Forelimb muscle (tissue), 1 donor: ENCODE results near the gene ALOXE3. TPM values are rescaled to one million over a fixed set of nuclear protein-coding genes. Genes with fewer than 3 reads are reported as not detected.
"Not testable (repeated sequence)": the region's sequence is repeated elsewhere in the genome, so short reads cannot be mapped to it uniquely, and the experiment has no call there.

Experiments
- DNase-seq: peaks from one replicate; pipeline ENCODE4 v3.0.0-alpha.2; 2013; ENCODE audit warnings: low read depth
- polyA plus RNA-seq: library from polyadenylated mRNA; unstranded; fragments of 120-200 nt; gene quantifications from one replicate; pipeline ENCODE4 v1.2.1, GENCODE V29; 2013; ENCODE audit not compliant: insufficient read length

ALOXE3 gene
- polyA plus RNA-seq, 1 donor = not detected

DNA sequence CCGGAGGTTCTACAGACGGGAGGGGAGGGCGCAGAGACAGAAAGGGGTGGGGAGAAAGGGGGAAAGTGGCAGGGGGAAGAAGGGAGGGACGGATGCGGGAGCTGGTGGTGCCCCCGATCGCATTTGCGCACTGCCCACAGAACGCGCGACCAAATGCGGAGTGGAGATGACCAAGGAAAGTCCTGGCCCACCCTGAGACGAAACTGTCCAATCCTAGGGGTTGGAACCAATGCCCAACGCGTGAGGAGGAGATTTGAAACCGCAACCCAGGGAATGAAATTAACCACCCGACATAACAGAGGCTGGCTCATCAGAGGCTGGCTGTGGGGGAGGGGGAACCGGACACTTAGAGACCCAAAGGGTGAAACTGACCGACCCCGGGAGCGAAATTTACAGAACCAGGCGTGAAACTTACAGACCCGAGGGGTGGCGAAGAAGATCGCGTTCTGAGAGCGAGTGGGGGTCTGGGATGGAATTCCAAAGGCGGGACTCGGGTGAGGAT, 4.2 kb upstream of the ALOXE3 start:
- no peak for DNase-seq

DNA sequence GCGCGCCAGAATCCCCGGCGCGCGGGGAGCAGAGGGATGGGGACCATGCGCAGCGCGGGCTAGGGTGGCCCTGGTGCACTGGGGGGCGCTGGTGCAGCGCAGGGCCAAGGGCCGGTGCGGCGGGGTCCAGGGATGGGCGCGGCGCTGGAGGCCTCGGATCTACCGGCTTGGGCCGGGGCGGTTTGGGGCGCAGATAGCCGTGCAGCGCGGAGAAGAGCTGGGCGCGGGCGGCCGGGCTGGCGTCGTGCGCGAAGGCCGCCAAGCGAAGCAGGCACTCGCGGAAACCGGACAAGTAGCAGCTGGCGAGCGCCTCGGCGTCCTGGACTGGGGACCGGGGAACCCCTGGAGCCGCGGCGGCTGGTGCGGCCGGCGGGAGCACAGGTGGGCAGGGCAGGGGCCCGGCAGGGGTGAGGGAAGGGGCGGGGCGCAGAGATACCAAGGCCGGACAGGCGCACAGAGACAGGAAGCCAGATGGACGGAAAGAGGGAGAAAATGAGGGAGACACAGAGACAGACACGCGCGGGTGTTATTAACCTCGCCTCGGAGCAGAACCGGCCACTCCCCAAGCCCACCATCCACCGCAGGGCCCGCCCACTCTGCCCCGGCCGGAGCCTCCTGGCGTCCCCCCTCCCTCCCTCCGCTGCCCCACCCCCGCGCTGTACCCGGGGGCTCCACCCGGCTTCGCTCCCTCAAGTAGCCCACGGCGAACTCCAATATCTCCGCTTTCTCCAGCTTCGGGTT, 3.5 kb upstream of the ALOXE3 start:
- DNase-seq = no peak

DNA sequence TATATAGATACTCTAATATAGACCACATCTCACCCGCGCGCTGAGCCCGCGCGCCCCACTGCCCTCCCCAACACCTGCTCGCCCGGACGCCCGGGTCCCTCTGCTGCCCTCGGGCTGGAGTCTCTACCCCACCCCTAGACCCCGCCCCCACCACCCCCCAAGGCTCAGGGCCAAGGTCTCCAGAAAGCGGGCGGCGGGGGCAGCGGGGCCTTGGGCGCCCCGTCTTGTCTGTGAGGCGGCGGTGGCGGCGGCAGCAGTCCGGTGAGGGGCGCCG, 3.0 kb upstream of the ALOXE3 start:
- no peak for DNase-seq

DNA sequence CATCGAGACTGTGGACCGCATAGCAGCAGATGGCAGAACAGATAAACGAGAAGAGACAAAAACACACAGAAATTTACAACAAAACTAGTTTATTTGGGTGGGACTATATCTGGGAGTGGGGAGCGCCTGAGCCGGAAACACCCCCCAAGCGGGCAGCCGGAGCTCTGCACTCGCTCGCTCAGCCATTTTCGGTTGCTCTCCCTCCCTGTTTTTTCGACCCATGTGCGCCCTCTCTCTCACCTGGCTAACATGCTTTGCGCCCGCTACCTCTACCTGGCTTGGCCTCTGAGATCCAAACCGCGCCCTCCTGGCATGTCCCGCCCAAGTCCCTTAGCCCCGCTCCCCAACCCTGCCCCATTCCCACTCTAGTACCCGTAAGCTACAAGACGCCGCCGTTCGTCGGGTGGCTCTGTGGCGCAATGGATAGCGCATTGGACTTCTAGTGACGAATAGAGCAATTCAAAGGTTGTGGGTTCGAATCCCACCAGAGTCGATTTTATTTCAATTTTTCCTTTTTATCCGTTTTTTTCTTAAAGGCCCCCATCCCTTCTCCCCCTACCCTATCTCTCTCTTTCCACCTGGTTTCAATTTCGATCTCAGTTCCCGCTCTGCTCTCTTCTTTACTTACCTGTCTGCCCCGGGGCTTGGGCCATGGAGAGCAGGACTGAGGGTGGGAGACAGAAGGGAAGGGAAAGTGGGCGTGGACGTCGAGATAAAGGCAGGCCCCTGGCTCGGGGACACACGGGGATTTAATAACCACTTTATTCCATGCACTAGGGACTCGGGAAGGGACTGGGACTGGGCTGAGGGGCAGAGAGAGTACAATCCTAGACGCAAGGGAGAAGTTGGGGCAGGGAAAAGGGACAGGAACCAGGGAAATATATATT, 2.4 kb upstream of the ALOXE3 start:
- no peak for DNase-seq

DNA sequence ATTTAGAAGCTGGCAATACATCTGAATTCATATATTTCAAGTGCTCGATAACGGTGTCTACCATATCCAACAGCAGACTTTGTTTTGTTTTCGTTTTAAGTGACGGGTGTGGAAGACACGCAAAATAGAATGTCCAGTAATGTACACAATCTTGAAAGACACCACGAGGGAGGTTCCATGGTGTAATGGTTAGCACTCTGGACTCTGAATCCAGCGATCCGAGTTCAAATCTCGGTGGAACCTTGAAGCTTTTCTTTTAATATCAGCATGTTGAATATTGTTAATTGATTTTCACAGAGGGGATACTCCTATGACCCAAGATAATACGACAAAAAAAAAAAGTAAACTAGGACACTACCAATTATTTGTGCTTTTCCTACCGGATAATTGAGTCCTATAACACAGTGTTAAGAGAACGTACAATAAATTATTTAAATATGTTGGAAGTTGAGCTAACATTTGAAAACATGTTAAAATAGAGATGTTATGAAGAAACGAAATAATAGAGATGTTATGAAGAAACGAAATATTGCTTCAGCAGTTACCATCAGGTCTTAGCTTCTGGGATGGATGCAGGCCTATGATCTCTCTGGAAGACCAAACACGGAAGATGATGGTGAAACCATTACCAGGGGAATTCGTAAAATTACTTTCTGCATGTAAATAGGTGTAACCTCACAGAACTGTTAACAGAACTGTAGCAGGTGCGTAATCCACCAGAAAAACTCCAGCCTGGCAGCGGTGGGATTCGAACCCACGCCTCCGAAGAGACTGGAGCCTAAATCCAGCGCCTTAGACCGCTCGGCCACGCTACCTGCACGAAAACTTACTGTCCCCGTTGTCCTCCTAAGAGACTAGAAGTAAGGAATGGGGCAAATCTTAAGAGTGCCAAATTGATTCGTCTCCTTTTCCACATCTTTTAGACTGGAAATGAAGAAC, 1.5 kb upstream of the ALOXE3 start:
- peak; percentile 96 for DNase-seq

DNA sequence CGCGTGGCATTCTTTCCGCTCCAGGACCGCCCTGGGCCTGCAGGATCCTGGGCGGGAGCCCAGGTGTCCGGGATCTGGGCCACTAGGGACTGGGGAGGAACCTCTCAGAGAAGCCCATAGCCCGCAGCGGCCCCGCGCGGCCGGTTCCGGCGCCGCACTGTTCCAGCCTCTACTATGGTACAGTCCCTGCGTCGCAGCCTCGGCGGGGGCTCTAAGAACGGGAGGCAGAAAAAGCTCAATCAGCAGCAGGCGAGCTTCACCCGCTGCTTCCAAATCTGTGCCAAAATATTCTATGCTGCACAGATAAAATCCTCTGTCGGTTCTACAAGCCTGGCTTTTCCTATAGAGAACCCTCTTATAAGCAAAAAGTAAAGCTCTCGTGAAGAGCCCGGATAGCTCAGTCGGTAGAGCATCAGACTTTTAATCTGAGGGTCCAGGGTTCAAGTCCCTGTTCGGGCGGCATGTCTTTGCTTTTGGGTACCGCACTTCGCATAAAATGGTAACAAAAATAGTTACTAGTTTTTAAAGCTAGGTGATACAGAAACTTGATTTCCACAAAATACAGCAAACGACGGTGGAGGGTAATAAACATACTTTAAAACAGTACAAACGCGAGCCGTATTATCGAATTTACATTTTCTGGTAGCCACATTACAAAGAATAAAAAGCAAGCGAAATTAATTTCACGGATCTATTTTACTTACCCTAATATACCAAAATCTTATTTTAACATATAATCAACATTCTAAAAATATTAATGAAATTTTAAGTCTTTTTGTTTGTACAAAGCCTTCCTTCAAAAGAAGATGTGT, 661 bp upstream of the ALOXE3 start:
- no peak for DNase-seq

DNA sequence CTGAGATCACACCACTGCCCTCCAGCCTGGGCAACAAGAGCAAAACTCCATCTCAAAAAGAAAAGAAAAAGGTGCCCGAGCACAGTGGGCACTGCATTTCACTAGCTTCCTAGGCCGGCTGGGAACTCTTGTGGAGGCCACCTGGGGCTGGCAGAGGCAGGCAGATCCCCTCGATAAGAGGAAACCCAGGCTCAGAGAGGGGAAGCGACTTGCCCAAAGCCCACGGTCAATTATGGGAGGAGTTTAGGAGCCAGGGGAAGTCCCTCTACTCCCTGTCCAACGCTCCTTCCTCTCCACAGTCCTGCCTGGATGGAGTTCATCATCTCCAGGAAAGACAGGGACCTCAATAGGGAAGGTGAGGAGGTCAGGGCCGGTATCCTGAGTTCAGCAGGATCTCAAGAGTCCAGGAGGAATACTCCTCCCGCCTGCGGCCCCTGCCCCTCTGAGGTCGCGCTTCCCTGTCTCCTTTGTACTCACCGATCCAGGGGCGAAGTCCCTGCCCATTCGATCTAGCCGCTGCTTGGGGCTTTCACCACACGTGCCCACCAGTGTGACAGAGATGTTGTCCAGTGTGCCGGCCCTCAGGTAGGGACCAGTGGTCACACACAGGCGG, 841 bp downstream of the ALOXE3 start:
- no peak for DNase-seq

DNA sequence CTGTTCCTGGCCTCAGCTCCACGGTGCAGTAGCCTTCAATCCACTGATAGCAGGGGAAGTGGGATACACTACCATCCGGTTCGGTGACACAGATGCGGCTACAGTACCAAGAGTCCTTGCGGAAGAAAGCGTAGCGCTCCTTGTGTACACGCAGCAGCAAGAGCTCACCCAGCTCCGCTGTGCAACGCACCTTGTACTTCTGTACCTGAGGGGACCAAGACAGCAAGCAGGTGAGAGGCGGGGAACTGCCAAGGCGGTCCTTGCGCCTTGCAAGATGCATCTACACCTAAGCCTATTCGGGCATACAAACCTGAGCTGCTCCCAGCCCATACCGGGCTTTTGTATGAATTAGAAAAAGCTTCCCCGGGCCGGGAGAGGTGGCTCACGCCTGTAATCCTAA, 1.5 kb downstream of the ALOXE3 start:
- DNase-seq = no peak

DNA sequence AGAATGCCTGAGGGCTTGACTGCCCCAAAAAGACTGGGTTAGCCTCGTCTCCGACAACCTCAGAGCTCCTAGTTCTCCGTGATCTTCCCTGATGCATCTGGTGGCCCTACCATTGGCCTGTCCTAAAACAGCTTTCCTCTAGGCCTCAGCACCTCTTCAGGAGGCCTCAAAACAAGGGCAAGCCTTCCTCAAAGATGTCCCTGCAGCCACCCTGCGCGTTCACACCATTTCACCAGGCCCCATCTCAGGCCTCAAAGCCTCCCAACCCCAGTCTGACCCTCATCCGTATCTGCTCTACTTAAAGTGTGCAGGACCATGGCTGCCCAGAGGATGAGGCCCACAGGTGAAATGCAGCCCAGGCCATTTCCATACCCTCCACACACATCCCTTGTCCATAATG, 7.4 kb downstream of the ALOXE3 start:
- no peak for DNase-seq

DNA sequence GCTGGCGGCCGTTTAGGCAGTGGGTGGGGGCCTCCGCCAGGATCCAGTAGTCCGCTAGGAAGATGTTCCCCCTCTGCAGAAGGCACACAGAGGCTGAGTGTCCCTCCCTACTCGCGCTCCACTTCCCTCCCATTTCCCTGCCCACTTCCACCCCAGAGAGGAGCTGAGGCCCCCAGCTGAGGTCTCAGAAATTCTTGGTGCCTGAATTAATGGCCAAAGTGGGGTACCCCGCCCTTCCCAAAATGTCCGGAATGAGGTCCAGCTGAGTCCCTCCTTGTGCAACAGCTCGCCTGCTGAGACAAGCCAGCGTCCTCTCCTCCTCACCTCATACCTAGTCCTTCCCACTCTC, 7.9 kb downstream of the ALOXE3 start:
- no peak for DNase-seq

DNA sequence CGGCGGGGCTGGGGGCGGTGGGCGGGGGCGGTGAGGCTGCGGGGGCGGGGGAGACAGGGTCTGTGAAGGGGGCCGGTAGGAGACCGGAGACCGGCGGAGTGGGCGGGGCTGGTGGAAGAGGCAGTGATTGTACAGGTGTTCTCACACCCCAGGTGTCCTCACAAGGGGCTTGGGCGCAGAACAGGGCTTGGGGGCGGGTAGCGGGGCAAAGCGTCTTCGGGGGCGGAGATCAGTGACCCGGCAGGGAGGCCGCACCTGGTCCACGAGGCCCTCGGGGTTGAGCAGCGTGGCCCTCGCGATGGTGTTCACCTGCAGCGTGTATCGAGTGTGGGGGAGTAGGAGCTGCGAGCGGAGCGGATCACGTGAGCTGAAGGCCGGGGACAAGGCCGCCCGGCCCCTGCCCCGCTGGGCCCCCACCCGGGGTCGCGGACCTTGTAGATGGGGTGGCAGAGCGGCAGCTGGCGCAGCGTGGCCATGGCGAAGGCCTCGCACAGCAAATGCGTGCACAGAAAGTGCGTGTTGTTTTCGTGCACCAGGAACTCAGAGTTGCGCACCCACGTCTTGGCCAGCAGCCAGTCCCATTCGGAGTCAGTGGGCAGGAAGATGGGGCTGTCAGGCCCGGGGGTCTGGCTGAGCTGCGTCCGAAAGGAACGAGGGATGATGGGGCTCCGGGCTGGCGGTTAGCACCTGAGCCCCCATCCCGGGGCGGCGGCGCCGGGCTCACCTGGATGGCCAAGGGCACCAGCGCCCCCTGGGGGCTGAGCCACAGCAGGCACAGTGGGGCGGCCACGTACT, 8.5 kb downstream of the ALOXE3 start:
- no peak for DNase-seq

DNA sequence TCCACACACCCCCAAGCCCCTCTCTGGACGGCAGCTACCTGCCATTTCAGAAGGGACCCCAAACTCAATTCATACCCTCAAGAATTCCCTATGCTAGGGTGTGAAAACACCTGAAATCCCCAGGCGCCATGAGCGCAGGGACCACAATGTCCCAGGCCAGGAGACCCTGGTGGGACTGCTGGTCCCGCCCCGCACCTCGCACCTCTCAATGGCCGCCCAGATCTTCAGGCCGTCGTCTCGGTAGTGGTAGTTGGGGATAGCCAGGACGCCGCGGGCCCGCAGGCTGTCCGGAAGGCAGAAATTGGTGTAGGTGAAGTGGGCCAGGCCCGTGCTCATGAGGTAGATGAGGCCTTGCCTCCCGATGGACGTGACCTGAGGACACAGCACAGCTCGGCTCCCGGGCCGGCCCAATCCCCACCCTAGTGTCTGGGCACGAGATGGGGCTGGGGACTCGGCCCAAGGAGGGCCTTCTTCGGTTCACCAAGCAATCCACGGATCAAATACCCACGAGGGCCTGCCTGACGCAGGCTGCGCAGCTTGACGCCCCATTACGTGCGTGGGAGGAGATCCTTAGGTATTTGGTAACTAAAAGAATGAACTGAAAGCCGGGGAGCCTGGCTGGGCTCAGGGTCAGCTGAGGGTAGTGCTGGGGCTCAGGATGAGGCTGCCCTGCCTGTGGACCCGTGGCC, 9.2 kb downstream of the ALOXE3 start:
- no peak for DNase-seq

DNA sequence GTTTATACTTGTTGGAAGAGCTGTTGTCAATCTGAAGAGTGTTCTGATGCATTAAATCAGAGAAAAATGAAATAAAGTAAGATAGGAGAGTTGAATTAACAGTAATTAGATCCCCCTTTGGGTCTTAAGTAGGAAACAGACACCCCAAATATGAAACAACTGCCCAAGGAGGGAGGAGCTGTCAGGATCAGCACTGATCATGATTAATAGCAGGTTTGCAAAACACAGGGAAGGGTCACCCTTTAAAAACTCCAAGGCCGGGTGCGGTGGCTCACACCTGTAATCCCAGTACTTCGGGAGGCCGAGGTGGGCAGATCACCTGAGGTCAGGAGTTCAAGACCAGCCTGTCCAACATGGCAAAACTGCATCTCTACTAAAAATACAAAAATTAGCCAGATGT, 11.3 kb downstream of the ALOXE3 start:
- DNase-seq = not testable (repeated sequence)

DNA sequence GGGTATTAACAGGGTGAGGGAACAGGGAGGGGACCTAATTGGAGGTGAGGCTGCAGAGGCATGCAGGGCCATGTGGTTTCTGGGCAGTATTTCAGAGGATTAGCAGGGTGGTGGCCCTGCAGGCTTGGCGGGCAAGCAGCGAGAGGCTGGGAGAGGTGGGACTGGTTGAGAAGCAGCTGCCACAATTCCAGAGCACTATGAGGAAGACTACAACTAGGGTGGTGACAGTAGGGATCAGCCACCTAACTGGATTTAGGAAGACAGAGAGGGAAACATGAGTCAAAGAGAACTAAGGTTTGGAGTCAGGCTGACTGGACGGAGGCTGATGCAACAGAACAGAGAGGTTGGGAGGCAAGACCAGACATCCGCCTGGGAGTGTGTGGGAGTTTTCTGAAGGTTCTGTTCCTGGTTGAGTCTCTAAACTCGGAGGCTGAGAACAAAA, 12.3 kb downstream of the ALOXE3 start:
- DNase-seq = no peak

DNA sequence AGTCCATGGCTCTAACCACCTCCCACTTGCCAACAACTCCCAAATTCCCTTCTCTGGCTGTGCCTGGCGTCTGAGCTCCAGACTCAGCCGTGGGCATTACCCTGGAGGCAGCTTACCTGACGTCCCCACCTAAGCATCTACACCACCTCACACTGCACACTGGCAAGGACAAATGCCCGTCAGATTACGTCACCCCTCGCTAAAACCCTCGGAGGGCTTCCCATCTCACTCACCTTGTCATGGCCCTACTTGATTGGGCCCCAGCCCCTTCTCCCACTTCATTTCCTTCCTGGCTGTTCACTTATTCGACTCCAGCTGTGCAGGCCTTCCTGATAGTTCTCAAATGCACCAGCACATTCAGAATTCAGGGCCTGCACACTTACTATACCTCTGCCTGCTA, 13.4 kb downstream of the ALOXE3 start:
- DNase-seq = no peak

DNA sequence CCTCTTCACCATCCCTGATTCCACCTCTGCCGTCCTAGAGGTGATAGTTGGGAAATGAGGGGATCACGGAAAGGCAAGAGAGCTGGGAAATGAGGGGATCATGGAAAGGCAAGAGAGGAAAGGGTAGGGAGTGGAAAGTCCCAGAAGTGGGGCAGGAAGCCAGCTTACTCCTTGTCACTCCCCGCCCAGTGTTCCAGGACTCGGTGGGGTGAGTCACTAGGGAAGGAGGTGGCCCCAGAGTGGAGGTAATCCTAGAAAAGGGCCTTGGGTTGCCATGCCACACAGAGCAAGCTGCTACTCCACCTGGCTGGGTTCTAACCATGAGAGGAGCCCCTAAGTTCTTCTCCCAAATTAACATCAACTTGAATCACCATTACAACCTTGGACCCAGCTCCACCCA, 14.8 kb downstream of the ALOXE3 start:
- no peak for DNase-seq

DNA sequence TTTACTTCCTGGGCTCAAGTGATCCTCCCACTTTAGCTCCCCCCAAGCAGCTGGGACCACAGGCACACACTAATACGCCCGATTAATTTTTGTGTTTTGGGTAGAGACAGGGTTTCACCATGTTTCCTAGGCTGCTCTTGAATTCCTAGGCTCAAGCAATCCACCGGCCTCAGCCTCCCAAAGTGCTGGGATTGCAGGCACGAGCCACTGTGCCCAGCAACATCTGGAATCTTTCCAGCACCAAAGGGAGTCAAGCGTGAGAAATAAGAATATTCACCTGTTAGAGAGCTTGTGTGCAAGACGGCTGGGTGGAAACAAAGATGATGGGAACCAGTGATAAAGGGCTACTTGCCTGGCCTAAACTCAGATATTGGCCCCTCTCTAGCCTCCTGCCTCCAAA, 16.6 kb downstream of the ALOXE3 start:
- no peak for DNase-seq

DNA sequence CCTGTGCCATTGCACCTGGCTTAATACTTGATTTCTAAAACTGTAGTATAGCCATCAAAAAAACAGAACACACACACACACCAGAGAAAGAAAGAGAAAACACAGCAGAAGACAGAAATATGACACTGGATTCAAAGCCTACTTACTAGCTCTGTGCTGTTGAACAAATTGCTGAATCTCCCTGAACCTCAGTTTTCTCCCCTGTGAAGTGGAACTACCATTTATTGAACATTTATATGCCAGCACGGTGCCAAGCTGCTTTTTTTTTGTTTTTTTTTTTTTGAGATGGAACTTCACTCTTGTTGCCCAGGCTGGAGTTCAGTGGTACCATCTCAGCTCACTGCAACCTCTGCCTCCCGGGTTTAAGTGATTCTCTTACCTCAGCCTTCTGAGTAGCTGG, 17.6 kb downstream of the ALOXE3 start:
- no peak for DNase-seq

DNA sequence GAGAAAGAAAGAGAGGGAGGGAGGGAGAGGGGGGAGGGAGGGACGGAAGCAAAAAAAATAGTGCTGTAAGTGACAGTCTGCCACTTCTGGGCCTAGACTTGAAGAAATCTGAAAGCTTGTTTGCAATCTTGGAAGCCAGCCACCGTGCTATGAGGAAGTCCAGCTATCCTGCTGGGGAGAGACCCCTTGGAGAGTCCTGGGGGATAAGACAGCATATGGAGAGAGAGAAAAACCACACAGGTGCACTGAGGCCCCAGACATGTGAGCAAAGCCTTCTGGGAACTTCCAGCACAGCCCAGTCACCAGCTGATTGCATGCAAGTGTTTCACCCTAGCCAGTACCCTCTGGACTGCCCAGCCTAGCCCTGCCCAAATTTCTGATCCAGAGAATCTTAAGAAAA, 18.2 kb downstream of the ALOXE3 start:
- DNase-seq = no peak
